Retinal pigment epithelial cell (primary cell): ENCODE data around the gene CLDN3.
"Not testable (repeated sequence)": the region's sequence is repeated elsewhere in the genome, so short reads cannot be mapped to it uniquely, and the experiment has no call there.

Experiments used
- DNase-seq: peaks from one replicate; pipeline ENCODE4 v3.0.0-alpha.2; 2010; ENCODE audit warnings: low read depth
- H3K4me3 ChIP-seq: 2 replicates; pipeline ENCODE4 v1.5.1; 2011; ENCODE audit warnings: mild to moderate bottlenecking, low read length, control low read depth, moderate library complexity
- CTCF ChIP-seq: conservative IDR thresholded peaks from 2 replicates; pipeline ENCODE4 v1.5.1; 2011; ENCODE audit warnings: low read depth, low read length, control low read depth, inconsistent platforms

CLDN3 gene

DNA sequence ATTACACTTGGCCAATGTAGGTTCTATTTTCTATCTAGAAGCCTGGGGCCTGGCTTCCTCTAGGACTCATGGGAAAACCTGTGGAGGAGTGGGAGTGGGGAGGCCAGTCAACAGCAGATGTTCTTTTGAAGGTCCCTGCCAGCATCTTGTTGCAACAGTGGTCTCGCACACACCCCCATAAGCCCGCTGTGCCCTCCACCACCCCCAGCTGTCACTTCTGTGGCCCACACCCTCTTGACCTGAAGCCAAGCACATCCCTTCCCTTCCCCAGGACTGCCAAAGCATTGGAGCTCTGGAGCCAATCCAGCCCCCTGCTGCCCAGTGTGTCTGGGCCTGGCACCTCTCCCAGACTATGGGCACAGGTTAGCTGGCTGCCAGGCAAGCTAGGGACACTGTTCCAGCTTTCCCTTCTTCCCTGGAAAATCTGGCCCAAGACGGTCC is 48.7 kb downstream of the CLDN3 start:
- no peak overlapping the region for H3K4me3 ChIP-seq
- TF ChIP-seq CTCF: no peak
- no peak for DNase-seq

DNA sequence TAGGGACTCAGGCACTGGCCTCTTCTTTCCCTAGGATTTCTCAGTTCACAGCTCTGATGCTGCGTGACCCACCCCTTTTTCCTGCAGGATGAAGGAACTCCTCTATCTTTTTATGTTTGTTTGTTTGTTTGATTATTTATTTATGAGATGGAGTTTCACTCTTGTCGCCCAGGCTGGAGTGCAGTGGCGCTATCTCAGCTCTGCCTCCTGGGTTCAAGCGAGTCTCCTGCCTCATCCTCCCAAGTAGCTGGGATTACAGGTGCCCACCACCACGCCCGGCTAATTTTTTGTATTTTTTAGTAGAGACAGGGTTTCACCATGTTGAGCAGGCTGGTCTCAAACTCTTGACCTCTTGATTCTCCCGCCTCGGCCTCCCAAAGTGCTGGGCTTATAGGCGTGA is 49.6 kb downstream of the CLDN3 start:
- H3K4me3 ChIP-seq, DNase-seq: not testable (repeated sequence)

DNA sequence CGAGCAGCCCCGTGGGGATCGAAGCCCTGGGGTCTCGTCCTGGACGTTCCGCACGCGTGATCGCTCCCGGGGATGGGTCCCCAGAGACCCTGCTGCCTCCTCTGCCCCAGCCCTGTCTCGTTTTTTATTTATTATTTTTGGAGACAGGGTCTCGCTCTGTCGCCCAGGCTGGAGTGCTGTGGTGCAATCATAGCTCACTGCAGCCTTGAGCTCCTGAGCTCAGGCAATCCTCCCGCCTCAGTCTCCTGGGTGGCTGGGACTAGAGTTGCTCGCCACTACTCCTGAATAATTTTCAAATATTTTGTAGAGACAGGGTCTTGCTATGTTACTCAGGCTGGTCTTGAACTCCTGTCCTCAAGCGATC is 50.3 kb downstream of the CLDN3 start:
- H3K4me3 ChIP-seq: peak overlapping the region; percentile 42
- DNase-seq: no peak
- no peak for TF ChIP-seq CTCF
